ENCODE data around the gene C1orf174.

DNA sequence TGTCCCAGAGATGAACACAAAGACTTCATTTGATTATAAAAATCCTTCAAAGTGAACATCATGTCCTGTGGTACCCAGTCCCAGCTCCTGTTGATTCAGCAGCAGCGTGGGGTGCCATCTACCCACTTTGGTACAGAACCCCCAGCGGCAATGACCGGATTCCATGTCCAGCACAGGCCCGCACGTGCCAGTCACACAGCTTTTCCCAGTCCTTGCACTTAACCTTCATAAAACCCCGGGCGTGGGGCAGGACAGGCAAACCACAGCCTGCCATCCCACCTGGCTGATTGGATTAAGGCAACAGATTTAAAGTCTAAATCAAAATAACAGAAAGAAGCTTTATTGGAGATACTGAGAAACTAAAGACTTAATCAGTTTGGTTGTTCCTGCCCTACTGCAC lies 58.6 kb downstream of the C1orf174 start:
- TF ChIP-seq POLR2AphosphoS5 (IDR thresholded peaks at IDR 0.05; ENCODE audit: low read depth, low read length) (no peak), POLR2A (IDR thresholded peaks at IDR 0.05; ENCODE audit: low read depth, low read length) (no peak), TAF1 (IDR thresholded peaks at IDR 0.05; ENCODE audit: borderline replicate concordance, low read depth, low read length) (no peak)
